Measurements from ENCODE around the gene CBR4. TPM values are rescaled to one million over a fixed set of nuclear protein-coding genes. Genes with fewer than 3 reads are reported as not detected.
A peak's percentile ranks its signal among the peaks of the same experiment; 100 is the strongest.

CBR4 gene
- total RNA-seq, 2 experiments from 2014 or later = 12.7 to 14.7 TPM

DNA sequence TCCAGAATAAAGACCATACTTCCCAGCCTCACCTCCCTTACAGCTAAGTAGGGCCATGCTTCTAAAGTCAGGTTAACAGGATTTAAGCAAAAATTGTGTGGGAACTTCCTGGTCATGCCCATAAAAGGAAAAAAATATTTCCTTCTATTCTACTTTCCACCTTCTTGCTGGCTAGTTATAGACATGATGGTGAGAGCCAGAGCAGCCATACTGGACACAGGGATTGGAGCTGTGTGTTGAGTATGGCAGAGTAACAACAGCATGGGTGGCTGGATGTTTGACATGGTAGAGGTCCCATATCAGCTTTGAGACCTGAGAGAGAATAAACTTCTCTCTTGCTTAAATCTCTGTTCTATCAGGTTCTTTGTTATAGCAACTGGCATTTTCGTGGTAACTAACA is 15.1 kb upstream of the CBR4 start:
- CTCF ChIA-PET = interaction anchor here (0.6 to 4.2 kb wide), 6 partner anchors 14 to 464 kb away, joined by 3 to 12 read pairs (median 3); partner anchors contain the start of gene CBR4
- Mint-ChIP-seq H3K4me3 (no peak overlapping the region), H3K9me3 (no peaks in the 10 kb centered on the region), H3K27ac (no peak overlapping the region), H3K27me3 (peaks cover 7% of the 10 kb centered on the region), H3K4me1 (no peaks in the 10 kb centered on the region), H3K36me3 (ENCODE audit: low read depth) (no peaks in the 10 kb centered on the region)
- no peak for DNase-seq
- POLR2A ChIA-PET = no interaction called here

DNA sequence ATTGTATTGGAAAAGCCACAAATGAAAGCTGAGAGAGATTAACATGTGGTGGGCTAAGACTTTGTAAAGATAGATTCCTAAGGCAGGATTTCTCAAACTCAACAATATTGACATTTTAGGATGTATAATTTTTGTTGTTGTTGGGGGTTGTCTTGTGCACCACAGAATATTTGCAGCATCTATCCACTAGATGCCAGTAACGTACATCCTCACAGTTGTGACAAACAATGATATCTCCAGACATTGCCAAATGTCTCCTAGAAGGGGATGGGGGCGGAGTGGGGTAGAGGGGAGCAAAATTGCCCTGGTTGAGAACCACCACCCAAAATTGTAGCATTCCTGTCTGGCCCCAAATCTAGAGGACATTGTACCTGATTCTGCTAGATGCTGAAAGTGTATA is 14.7 kb upstream of the CBR4 start:
- no peaks in the 10 kb centered on the region for H3K36me3 Mint-ChIP-seq (ENCODE audit: low read depth)
- no peak overlapping the region for H3K27ac Mint-ChIP-seq
- no peaks in the 10 kb centered on the region for H3K9me3 Mint-ChIP-seq
- no peak overlapping the region for H3K4me3 Mint-ChIP-seq
- ChIA-PET CTCF (interaction anchor here (0.6 to 4.2 kb wide), 4 partner anchors 14 to 465 kb away, joined by 3 to 12 read pairs (median 4); partner anchors contain the start of gene CBR4), POLR2A (no interaction called here)
- H3K4me1 Mint-ChIP-seq = no peaks in the 10 kb centered on the region
- peaks cover 7% of the 10 kb centered on the region for H3K27me3 Mint-ChIP-seq
- DNase-seq = no peak

- Mint-ChIP-seq H3K27ac (no peak overlapping the region), H3K9me3 (no peaks in the 10 kb centered on the region), H3K4me3 (no peak overlapping the region), H3K27me3 (peaks cover 1% of the 10 kb centered on the region), H3K4me1 (no peaks in the 10 kb centered on the region), H3K36me3 (ENCODE audit: low read depth) (no peaks in the 10 kb centered on the region)
- ChIA-PET POLR2A (no interaction called here), CTCF (interaction anchor here (1.1 kb wide), 1 partner anchor 8 kb away, joined by 3 read pairs; the partner anchor contains the start of gene CBR4)
- DNase-seq = no peak
These were observed 8.4 kb upstream of the CBR4 start for GRCh38 chr4:169018406-169018805.

DNA sequence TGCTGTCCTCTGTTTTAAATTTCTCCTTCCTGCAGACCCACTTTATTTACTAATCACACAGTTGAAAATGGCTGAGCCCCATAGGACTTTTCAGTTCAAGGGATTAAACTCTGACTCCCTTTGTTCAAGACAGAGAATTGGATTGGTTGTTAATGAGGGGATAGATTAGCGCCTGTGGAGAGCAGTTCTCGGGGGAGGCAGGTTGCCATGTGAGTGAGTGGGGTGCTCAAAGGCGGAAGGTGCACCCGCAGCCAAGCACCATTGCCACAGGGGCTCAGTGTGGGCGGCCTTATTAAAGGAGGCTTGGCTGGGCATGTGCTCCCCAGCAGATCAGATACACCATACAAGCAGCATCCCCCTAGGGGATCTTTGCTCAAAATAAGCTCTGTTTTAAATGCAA is 7.9 kb upstream of the CBR4 start:
- H3K4me1 Mint-ChIP-seq = no peaks in the 10 kb centered on the region
- POLR2A ChIA-PET = no interaction called here
- no peaks in the 10 kb centered on the region for H3K36me3 Mint-ChIP-seq (ENCODE audit: low read depth)
- H3K9me3 Mint-ChIP-seq = no peaks in the 10 kb centered on the region
- no peak for DNase-seq
- no peak overlapping the region for H3K4me3 Mint-ChIP-seq
- CTCF ChIA-PET = no interaction called here
- H3K27ac Mint-ChIP-seq = no peak overlapping the region
- peaks cover 1% of the 10 kb centered on the region for H3K27me3 Mint-ChIP-seq

DNA sequence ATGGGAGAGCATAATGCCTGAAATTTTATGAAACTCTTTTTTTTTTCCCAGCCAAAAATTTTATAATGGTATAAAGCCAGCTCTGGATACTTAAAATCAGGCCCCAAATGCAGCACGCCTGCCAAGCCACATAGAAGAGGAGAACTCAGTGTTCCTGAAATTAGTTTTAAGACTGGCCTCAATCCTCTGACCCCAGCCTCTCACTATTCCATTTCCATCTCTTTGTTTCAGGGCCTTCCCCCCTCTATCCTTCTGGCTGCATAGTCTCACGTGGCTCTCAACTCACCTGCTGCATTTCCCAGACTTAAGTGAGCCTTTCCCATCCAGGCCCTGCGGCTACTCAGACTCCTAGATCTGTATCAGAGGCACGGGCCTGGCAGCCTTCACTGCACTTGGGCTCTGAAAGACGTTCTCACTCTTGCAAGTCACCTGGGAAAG is 5.2 kb upstream of the CBR4 start:
- DNase-seq = no peak
- no peak overlapping the region for H3K27ac Mint-ChIP-seq
- ChIA-PET CTCF (interaction anchor here (1.5 kb wide), 1 partner anchor 16 kb away, joined by 4 read pairs; no protein-coding TSS in a partner anchor), POLR2A (no interaction called here)
- H3K9me3 Mint-ChIP-seq = no peaks in the 10 kb centered on the region
- H3K4me3 Mint-ChIP-seq = no peak overlapping the region
- H3K4me1 Mint-ChIP-seq = peaks cover 9% of the 10 kb centered on the region
- no peaks in the 10 kb centered on the region for H3K27me3 Mint-ChIP-seq
- no peaks in the 10 kb centered on the region for H3K36me3 Mint-ChIP-seq (ENCODE audit: low read depth)

- ChIA-PET POLR2A (no interaction called here), CTCF (interaction anchor here (1.5 kb wide), 1 partner anchor 16 kb away, joined by 4 read pairs; no protein-coding TSS in a partner anchor)
- H3K4me3 Mint-ChIP-seq = no peak overlapping the region
- no peaks in the 10 kb centered on the region for H3K27me3 Mint-ChIP-seq
- peaks cover 9% of the 10 kb centered on the region for H3K4me1 Mint-ChIP-seq
- no peak overlapping the region for H3K27ac Mint-ChIP-seq
- no peaks in the 10 kb centered on the region for H3K36me3 Mint-ChIP-seq (ENCODE audit: low read depth)
- DNase-seq = no peak
- H3K9me3 Mint-ChIP-seq = no peaks in the 10 kb centered on the region
These were observed 4.5 kb upstream of the CBR4 start for GRCh38 chr4:169014586-169014985.

GRCh38 chr4:169013396-169013795 is 3.3 kb upstream of the CBR4 start:
- ChIA-PET CTCF (interaction anchor here (1.1 to 1.5 kb wide), 2 partner anchors 14 to 475 kb away, joined by 3 to 4 read pairs; no protein-coding TSS in a partner anchor), POLR2A (no interaction called here)
- Mint-ChIP-seq H3K9me3 (no peaks in the 10 kb centered on the region), H3K4me1 (peaks cover 19% of the 10 kb centered on the region), H3K27ac (no peak overlapping the region), H3K27me3 (no peaks in the 10 kb centered on the region), H3K4me3 (no peak overlapping the region), H3K36me3 (ENCODE audit: low read depth) (no peaks in the 10 kb centered on the region)
- DNase-seq = no peak

DNA sequence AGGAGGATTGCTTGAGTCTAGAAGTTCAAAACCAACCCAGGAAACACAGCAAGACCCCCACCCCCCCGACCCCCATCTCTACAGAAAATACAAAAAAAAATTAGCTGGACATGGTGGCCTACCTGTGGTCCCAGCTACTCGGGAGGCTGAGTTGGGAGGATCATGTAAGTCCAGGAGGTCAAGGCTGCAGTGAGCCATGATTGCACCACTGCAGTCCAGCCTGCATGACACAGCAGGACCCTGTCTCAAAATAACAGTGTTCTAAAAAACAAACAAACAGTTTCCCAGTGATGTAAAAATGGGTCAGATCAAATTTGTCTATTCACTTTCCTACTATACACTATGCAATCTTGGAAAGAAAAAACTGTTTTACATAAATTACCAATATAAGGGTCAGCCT is 2.0 kb upstream of the CBR4 start:
- no peak for DNase-seq
- Mint-ChIP-seq H3K4me3 (no peak overlapping the region), H3K4me1 (peaks cover 23% of the 10 kb centered on the region), H3K27me3 (no peaks in the 10 kb centered on the region), H3K36me3 (ENCODE audit: low read depth) (no peaks in the 10 kb centered on the region), H3K27ac (no peak overlapping the region), H3K9me3 (no peaks in the 10 kb centered on the region)
- ChIA-PET POLR2A (no interaction called here), CTCF (interaction anchor here (2.4 kb wide), 1 partner anchor 11 kb away, joined by 12 read pairs; no protein-coding TSS in a partner anchor)

DNA sequence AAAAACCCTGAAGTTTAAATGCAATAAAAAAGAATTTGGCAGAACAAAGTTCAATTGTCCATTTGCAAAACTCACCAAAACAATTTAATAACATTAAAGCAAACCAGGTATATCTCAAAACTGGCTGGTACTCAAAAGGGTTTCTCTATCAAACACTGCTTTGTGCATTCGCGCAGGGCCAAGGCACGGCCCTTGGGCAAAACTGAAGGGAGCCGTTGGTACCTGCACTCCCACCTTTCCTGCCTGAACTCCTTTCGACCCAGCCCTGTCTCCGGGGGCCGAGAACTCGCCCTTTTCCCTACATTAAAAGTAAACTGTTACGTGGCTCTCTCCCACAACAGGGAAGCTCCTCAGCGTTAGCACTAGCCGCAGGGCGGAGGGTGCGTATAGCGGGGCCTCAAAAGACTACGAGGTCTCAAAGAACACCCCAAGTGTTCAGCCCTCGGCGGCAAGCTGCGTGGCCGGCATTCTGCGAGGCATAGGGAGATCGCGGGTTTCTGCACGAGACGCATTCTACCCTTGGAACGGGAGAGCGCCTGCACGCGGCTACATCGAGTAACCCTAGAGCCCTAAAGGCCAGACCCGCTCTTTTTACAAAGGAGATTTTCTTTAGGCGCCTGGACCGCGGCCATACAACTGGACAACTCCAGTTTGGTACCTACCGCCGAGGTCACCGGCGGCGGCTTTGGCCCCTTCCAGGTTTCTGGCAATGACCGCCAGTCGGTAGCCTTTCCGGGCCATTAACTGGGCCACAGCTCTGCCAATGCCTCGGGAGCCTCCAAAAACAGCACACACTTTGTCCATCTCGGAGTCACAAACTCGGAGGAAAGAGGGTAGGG is 550 bp downstream of the CBR4 start:
- DNase-seq = peak; percentile 63
- peak overlapping the region; percentile 87 for H3K27ac Mint-ChIP-seq
- peaks cover 27% of the 10 kb centered on the region for H3K4me1 Mint-ChIP-seq
- H3K4me3 Mint-ChIP-seq = peak overlapping the region; percentile 95
- H3K27me3 Mint-ChIP-seq = no peaks in the 10 kb centered on the region
- ChIA-PET POLR2A (interaction anchor here (0.6 to 2.3 kb wide), 8 partner anchors 9 to 691 kb away, joined by 3 to 15 read pairs (median 3); partner anchors contain the start of genes CLCN3, DDX60 and DDX60L), CTCF (interaction anchor here (0.7 to 4.1 kb wide), 29 partner anchors 9 to 860 kb away, joined by 3 to 35 read pairs (median 4); partner anchors contain the start of genes DDX60L, HPF1 and NEK1)
- H3K9me3 Mint-ChIP-seq = no peaks in the 10 kb centered on the region
- peaks cover 4% of the 10 kb centered on the region for H3K36me3 Mint-ChIP-seq (ENCODE audit: low read depth)

GRCh38 chr4:169005453-169006099 is 4.5 kb downstream of the CBR4 start:
- no peak overlapping the region for H3K4me3 Mint-ChIP-seq
- H3K9me3 Mint-ChIP-seq = no peaks in the 10 kb centered on the region
- H3K27ac Mint-ChIP-seq = no peak overlapping the region
- POLR2A ChIA-PET = no interaction called here
- no peaks in the 10 kb centered on the region for H3K27me3 Mint-ChIP-seq
- DNase-seq = no peak
- H3K36me3 Mint-ChIP-seq (ENCODE audit: low read depth) = peaks cover 21% of the 10 kb centered on the region
- H3K4me1 Mint-ChIP-seq = peaks cover 21% of the 10 kb centered on the region
- CTCF ChIA-PET = interaction anchor here (1.0 kb wide), 1 partner anchor 488 kb away, joined by 3 read pairs; no protein-coding TSS in a partner anchor

- H3K27me3 Mint-ChIP-seq = no peaks in the 10 kb centered on the region
- H3K36me3 Mint-ChIP-seq (ENCODE audit: low read depth) = peaks cover 23% of the 10 kb centered on the region
- POLR2A ChIA-PET = interaction anchor here (0.5 to 1.5 kb wide), 2 partner anchors 9 to 612 kb away, joined by 3 to 7 read pairs; partner anchors contain the start of gene NEK1
- no peaks in the 10 kb centered on the region for H3K9me3 Mint-ChIP-seq
- H3K4me3 Mint-ChIP-seq = no peak overlapping the region
- no peaks in the 10 kb centered on the region for H3K4me1 Mint-ChIP-seq
- CTCF ChIA-PET = interaction anchor here (1.4 to 2.3 kb wide), 2 partner anchors 10 to 76 kb away, joined by 4 to 13 read pairs; partner anchors contain the start of gene CBR4
- no peak for DNase-seq
- no peak overlapping the region for H3K27ac Mint-ChIP-seq
These were observed 9.7 kb downstream of the CBR4 start for GRCh38 chr4:169000315-169000714.

DNA sequence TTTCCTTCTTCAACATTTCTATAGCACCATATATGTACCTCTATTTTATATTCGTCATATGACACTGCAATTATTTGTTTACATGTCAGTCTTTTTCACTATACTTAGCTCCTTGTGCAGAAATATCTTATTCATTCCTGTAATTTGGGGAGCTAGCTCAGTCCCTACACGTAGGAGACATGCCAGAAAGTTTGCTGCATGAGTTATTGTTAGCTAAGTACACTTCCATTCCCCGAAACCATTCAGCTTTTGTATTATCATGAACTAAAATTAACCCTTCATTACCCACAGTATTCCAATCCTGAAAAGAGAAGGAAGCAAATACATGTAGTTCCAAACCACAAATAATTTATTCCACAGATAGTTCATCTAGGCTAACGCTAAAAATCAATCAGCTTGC is 10.2 kb downstream of the CBR4 start:
- no peak overlapping the region for H3K27ac Mint-ChIP-seq
- ChIA-PET CTCF (interaction anchor here (1.4 to 2.3 kb wide), 3 partner anchors 11 to 75 kb away, joined by 4 to 13 read pairs (median 4); partner anchors contain the start of gene CBR4), POLR2A (interaction anchor here (2.1 kb wide), 1 partner anchor 10 kb away, joined by 8 read pairs; the partner anchor contains the start of gene CBR4)
- no peaks in the 10 kb centered on the region for H3K9me3 Mint-ChIP-seq
- no peaks in the 10 kb centered on the region for H3K4me1 Mint-ChIP-seq
- H3K36me3 Mint-ChIP-seq (ENCODE audit: low read depth) = peaks cover 23% of the 10 kb centered on the region
- no peak overlapping the region for H3K4me3 Mint-ChIP-seq
- no peaks in the 10 kb centered on the region for H3K27me3 Mint-ChIP-seq
- DNase-seq = no peak

DNA sequence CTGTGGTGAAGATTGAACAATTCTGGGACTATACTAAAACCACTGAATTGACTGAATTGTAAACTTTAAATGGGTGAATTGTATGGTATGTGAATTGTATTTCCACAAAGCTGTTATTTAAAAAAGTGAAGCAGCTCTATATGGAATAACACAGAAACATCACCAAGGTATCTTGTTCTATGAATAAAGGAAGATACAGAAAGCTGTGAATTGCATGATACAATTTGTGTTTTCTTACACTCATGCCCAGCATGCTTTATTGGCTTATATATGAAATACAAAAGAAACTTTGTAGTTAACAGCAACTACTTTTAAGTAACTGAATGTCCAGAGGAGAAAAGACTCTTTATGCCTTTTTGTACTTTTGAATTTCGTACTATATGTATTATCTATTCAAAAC is 11.5 kb downstream of the CBR4 start:
- Mint-ChIP-seq H3K9me3 (no peaks in the 10 kb centered on the region), H3K27me3 (no peaks in the 10 kb centered on the region), H3K36me3 (ENCODE audit: low read depth) (peaks cover 20% of the 10 kb centered on the region), H3K4me3 (no peak overlapping the region), H3K4me1 (no peaks in the 10 kb centered on the region), H3K27ac (no peak overlapping the region)
- no peak for DNase-seq
- ChIA-PET POLR2A (interaction anchor here (2.1 kb wide), 1 partner anchor 11 kb away, joined by 8 read pairs; the partner anchor contains the start of gene CBR4), CTCF (interaction anchor here (1.7 to 2.2 kb wide), 2 partner anchors 12 to 16 kb away, joined by 4 to 8 read pairs; partner anchors contain the start of gene CBR4)
